HG02943 (cell line): ENCODE results near the gene LAMB3.

Experiments used
- ATAC-seq: cut with Tn5 transposase; IDR thresholded peaks from one replicate; pipeline ENCODE4 v1.9.1; 2021; ENCODE audit warnings: mild to moderate bottlenecking, low read depth, moderate library complexity; ENCODE audit not compliant: unreplicated experiment

The LAMB3 gene

DNA sequence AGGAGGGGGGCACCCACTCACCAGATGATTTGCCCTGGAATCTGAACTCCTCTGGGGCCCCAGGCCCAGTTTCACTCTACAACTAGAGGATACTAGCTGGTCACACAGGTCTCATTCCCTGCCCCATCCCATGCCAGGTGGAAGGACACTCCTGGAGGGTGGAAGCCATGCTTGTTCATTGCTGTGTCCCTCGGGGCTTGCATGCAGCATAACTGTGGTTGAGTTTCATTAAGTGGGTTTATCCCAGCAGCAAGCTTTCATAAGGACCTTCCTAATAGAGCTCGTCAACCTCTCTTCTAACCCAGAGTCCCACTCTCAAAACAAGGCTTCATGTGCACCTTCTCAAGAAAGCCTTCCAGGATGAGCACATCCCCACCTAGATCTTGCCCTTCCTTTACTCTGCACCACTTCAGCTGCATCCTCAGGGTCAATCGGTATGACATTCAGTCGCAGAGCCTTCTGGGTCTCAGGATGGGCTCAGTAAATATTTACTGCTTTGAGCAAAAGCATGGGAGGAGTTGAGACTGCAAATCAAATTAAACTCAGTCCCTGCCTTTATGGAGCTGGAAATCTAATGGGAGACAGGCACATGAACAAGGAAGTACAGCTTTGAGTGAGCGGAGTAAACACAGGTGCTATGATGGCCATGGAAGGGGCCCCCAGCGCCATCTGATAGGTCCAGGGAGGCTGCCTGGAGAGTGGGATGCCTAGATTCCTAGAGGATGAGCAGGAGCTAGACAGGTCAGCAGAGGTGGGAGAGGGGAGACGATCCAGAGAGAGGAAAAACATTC lies 32.3 kb downstream of the LAMB3 start:
- ATAC-seq = no peak

DNA sequence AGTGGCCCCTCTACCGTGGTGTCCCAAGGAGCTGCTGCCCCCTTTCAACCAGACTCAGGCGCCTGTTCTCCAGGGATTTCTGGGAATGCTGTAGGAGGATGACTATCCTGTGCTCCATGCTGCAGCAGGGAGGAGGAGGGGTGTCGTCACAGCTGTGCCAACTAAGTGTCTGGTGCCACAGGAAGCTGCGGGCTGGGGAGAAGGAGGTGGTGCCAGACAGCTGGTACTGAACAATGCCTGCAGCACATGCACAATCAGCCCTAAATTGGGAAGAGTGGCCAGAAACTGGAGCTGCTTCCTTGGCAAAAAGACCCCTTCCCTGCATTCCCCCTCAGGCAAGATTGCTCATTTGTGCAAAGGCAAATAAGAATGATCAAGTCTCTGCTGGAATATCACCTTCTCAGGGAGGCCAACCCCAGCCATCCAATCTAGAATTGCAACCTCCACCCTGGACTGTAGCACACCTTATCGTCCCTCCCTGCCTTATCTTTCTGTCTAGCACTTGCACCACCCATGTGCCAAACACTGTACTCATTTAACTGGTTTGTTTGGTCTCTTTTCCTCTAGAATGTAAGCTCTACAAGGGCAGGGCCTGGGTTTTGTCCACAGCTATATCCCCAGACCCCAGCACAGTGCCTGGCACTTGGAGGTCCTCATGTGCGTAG lies 33.3 kb downstream of the LAMB3 start:
- no peak for ATAC-seq

DNA sequence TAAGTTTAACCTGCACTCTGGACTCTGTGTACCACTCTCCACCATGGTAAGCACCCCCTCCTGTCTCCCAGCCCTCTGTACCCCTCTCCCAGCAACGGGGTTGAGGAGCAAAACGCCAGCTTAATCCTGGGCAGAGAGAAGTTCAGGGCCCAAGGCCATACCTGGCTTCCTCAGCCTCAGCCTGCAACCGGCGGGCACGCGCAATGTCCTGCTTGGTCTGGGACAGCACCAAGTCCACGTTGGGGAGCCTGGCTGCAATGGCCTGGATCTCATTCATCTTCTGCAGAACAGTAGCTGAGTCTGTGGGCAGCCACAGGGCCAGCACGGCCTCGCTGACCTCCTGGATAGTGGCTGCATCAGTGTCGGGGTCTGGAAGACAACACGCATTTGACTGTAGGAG lies 33.9 kb downstream of the LAMB3 start:
- no peak for ATAC-seq

DNA sequence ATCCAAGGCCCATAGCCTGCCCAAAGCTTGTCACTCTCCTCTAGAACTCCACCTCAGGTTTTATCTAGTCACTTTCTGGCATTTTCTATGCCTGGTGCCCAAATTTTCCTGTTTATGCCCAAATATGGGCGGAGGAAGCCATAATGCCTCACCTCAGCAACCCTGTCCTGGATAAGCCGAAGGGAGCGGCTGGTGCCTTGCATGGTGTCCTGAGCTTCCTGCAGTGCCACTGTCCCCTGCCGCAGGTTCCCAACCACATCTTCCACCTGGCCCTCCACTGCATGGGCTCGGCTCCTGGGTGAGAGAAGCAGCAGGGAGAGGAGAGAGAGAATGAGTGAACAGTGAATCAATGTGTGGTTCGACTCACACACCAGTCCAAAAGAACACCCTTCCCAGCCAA lies 34.5 kb downstream of the LAMB3 start:
- ATAC-seq = no peak

DNA sequence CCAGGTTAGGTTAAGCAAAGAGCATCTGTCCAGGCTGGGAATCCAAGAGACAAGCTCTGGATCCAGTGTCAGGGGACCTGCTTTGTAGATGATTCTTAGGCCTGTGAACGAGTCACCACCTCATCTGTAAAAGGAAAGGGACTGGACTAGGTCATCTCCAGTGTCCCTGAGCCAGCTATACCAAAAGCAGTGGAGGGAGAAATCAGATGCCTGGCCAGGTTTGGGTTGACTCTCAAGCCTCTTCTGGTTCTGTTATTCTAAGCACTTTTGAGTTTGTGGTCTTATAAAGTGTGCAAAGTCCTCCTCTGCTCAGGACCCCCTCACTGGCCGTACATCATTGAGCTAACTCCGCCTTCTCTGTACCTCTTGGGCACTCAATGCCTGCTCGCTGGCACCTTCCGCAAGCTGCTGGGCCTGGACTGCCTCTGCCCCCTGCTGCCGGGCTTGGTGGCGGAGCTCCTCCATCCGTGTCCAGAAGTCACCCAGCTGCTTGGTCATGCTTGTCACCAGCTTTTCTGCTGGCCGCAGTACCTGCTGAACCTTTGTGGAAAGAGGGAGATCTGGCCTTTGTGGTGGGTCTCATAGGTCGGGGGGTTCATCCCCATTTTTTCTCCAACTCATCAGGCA lies 35.1 kb downstream of the LAMB3 start:
- no peak for ATAC-seq

DNA sequence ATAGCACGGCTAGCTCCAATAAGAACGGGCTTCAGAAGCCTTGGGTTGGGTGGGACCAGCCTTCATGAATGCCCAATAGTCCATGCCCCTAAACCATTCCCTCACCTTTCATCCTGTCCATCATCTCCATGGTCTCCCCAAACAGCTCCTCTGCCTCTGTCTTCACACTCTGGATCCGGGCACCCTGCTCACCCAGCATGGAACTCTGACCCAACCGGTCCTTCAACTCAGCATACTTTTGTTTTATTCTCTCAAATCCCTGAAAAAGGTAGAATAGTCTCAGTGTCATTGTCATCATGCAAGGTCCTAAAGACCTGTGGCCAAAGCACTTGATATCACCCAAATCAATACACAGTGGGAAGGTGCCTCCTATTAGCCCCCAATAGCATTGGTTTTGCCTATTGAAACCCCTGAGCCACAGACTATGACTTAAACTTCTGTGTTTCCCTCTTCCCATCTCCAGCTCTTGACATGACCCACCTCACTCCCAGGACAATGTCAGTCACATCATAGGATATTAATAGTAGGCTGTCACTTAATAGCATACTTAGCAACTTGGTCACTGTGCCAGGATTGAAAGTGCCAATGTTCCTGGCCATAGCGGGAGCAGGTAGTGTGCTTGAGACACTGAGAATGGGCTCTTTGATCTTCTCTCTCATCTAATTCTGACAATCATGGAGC lies 35.7 kb downstream of the LAMB3 start:
- no peak for ATAC-seq

DNA sequence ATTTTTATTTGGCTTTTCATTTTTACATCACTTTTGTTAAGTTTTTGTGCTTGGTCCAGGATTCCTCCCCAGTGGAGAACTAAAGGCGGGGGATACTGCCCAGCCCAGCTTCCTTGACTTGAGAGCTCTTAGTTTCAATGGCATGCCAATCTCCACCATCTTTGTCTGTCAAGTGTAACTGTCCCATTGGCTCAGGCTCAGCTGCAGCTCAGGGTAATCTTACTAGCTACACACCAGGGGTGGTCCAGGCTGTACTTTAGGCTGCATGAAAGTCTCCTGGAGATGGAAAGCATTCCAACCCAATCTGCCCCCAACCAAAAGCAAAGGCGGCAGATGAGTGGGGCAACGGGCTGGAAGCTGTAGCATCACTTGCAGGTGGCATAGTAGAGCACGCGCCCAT lies 37.3 kb downstream of the LAMB3 start:
- ATAC-seq = no peak

DNA sequence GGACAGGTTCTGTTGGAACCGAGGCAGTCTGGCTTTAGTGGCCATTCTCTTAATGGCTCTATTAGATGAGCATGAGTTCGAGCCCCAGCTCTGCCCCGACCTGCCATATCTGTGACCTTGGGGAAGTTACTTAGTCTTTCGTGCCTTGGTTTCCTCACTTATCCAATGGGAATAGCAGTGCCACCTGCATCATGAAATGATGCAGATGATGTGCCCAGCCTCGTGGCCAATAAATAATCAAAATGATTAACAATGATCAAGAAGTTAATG lies 38.1 kb downstream of the LAMB3 start:
- ATAC-seq = no peak

DNA sequence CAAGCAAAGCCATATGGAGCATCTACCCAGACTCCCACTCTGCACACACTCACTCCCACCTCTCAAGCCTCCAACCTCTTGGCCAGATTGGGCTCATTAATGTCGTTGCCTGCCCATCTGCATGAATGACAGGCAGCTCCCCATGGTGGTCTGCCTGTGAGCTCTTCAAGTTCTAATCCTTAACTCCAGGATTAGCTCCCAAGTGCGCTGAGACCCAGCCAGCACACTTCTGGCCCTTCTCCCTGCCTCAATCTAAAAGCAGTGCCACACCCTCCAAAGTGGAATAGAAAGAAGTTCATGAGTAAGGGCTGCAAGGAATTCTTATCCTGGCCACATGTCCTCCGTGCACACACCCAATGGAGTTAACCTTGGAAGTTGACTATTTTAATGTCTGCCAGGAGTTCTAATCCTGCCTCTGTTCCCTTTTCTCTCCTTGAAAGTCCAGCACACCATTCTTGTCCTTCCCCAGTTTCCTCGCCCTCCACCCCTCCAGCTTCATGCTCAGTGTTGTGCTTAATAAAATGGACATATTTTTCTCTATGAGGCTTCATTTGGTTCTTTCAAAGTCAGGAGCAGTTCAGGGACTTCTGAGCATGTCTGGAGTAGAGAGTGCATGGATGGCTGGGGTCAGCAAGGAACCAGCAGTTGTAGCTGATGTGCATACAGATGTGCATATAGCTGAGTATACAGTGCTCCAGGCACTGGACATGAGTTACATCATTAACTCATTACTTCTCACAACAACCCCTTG lies 38.6 kb downstream of the LAMB3 start:
- ATAC-seq = no peak

DNA sequence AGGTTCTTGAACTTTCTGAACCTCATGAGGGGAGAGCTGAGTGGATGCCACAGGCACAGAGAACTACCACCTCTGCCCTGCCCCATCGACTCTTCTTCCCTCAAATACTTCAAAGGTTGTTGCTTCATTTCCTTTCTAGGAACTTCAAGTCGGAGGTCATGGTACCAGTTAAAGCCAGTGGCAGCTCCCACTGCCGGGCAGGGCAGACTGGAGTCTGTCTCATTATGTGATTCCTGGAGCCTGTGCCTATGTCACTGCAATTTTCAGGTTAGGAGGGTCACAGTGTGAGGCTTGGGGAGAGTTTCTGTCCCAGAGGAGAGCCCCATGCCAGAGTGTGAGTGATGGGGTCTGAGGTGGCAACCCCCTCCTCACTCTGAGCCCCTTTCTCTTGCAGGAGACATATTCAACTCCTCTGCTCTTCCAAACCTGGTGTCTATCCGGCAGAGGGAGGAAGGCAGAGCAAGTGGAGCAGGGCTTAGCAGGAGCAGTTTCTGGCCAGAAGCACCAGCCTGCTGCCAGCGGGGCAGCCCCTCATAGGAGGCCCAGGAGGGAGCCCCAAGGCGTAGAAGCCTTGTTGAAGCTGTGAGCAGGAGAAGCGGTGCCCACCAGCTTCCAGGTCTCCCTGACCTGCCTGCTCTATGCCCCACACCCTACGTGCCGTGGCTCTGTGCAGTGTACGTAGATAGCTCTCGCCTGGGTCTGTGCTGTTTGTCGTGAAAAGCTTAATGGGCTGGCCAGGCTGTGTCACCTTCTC lies 39.4 kb downstream of the LAMB3 start:
- ATAC-seq = no peak

DNA sequence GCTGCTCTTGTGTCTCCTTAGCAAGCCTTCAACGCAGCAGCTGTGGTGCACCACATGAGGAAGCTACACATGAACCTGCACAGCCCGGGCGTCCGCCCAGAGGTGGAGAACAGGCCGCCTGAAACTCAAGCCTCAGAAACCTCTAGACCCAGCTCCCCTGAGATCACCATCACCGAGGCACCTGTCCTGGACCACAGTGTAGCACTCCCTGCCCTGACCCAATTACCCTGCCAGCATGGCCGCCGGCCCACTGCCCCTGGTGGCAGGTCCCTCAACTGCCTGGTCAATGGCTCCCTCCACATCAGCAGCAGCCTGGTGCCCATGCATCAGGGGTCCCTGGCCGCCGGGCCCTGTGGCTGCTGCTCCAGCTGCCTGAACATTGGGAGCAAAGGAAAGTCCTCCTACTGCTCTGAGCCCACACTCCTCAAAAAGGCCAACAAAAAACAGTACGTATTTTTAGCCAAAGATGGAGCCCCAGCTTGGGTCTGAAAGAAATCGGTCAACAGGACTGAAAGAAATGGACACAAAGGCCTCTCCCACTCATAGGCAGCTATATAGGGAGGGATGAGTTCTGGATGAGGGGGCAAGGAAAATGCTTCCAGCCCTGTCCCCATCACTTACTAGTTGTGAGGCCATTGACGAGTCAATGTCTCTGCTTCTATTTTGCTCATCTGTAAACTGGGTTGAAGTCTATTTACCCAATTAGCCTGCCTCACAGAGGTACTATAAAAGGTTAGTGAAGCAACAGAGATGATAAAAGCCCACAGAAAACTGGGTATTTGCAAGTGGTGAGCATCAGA lies 40.3 kb downstream of the LAMB3 start:
- no peak for ATAC-seq

DNA sequence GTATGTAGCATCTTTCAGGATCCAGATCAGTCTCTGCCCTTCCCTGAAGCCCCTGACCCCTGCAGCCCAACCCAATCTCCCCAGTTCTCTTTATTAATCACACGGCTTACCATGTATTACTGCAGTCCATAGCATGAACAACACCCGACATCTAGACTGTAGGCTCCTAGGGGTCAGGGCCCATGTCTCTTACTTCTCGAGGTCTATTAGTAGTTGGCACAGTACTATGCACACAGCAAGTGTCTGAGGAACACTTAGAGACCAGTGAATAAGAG lies 41.7 kb downstream of the LAMB3 start:
- ATAC-seq = no peak

DNA sequence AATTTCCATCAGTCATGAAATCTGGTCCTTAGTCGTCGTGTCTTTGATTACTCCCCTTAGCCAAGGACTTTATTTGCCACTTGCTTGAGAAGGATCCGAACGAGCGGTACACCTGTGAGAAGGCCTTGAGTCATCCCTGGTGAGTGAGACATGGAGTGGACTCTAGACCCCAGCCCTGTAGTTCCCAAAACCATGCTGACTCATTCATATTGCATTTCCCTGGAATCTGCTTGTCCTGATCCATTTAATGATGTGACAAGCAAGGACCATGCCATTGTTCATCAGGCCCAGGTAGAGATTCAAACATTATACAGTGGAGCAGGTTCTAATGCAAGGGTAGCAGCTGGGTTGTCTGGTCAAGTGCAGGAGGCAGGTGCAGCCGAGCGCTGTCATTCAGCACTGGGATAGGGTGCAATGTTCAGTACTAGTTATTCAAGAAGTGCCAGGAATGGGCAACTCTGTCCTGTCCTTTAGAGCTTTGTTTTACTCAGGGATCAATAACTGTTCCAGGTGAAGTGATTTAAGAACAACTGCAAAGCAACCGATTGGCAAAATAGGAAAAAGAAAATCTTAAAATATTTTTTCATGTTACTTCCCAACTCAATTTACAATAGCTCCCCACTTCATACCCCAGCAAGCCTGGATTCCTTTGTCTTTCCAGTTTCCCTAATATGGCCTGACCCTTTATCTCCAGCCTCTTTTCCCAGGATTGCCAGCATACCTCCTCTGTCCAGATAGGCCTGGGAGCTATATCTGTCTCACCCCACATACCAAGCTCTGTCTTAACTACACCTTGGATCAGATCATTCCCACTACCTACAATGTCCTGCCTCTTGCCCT lies 42.2 kb downstream of the LAMB3 start:
- no peak for ATAC-seq

DNA sequence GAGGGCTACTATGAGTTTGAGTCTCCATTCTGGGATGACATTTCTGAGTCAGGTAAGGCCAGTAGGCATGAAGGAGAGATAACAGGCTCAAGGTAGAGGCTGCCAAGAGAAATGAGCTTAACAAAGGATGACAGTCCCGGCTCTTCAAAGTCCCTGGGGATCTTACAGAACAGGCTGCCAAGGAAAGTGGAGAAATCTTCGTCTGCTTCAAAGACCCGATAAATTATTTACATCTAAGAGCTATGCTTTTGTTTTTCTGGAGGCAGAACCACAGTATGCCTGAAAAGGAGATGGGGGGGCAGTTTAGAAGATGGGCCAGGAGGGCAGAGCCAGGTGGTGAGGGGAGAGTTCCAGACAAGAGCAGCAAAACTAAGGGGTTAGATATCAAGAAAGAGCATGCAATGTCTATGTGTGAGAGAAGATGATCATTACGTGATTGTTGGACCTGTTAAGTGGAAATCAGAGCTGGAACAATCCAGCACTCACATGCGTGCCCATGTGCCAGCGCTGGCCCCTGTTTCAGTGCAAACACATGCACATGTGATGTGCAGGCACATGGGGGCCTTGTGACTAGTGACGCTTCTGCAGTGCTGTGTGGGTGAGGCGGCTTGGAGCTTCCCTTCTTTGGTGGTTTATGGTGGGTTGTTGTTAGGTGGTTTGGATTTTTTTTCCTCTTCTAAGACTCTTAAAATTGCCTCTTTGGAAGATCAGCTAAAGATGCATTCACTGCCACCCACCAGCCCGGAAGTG lies 43.0 kb downstream of the LAMB3 start:
- no peak for ATAC-seq

DNA sequence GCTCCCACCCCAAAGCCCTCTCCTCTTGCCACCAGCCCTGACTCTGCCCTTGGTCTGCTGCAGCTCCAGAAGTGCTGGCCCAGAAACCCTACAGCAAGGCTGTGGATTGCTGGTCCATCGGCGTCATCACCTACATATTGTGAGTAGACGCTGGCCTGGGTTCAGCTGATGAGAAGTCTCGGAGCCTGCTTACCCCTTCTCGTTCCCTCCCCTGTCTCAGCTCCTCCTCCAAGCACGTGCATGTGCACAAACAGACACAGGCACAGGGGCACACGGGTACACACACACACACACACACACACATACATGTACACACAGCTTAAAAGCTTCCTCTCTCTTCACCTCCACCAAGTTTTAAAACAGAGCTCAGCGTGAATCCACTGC lies 44.4 kb downstream of the LAMB3 start:
- ATAC-seq = no peak

DNA sequence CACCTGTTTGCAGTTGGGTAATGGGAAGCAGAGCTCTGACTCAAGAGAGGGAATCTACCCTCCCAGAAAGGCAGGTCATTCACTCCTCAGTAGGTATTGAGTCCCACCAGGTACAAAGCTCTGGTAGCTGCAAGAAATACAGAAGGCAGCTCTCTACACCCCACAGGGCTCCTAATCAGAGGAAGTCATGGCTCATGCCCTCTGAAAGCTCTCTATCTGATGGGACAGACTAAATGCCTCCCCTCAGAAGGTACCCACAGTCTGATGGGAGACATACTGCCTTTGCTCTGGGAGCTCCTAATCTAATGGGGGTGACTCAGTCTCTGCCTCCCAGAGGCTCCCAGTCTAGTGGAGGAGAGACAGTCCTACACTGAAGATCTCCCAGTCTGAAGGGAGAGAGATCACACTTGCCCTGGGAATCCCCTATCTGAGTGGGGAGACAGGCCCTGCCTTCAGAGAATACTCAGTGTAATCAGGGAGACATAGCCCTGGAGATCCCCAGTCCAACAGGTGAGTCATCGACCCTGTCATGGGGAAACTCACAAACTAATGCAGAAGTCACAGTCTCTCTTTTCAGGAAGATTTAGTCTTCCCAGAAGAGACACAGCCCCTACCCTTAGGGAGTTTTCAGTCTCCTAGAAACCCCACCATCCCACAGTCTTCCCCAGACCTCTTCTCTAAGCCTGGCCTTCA lies 45.0 kb downstream of the LAMB3 start:
- no peak for ATAC-seq

DNA sequence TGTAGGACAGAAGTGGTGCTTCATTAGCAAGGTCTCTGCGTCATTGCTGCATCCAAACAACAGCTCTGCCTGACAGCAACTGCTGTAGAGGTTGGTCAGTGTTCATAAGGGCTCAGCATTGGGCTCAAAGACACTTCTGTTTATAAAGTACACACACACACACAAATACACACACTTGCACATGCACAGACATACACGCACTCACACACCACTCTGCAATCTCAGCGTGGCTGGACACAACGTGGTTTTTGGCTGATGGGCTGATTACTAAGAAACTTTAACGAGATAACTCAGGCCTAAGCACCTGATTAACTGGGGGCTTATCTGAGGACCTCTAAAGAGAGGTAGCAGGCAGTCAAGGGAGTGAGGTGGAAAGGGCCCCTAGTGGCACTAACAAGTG lies 48.3 kb downstream of the LAMB3 start:
- no peak for ATAC-seq
